Mesothelial cell of epicardium (in vitro differentiated cells): Measurements from ENCODE around the gene TUSC2. TPM values are rescaled to one million over a fixed set of nuclear protein-coding genes. Genes with fewer than 3 reads are reported as not detected.

Experiments
- DNase-seq, 2 experiments: peaks; one replicate each; pipeline ENCODE4 v3.0.0; 2021; ENCODE audit warnings: low spot score in 2 of 2; ENCODE audit not compliant: unreplicated experiment in 2 of 2
- H3K27ac Mint-ChIP-seq: 2 replicates; pipeline ENCODE4 v1.8.0; 2021; ENCODE audit warnings: mixed read lengths
- H3K27me3 Mint-ChIP-seq: 2 replicates; pipeline ENCODE4 v1.8.0; 2021; ENCODE audit warnings: low read depth, mixed read lengths
- H3K36me3 Mint-ChIP-seq: 2 replicates; pipeline ENCODE4 v1.8.0; 2021; ENCODE audit warnings: mixed read lengths
- H3K4me1 Mint-ChIP-seq: 2 replicates; pipeline ENCODE4 v1.8.0; 2021; ENCODE audit warnings: mixed read lengths
- H3K4me3 Mint-ChIP-seq: 2 replicates; pipeline ENCODE4 v1.8.0; 2021; ENCODE audit warnings: mild to moderate bottlenecking, moderate library complexity, mixed read lengths
- H3K9me3 Mint-ChIP-seq: 2 replicates; pipeline ENCODE4 v1.8.0; 2021; ENCODE audit warnings: mixed read lengths
- CTCF ChIP-seq: fragments of 200-600 bp; sonication (generic); IDR thresholded peaks from one replicate; pipeline ENCODE4 v1.5.0; 2021; ENCODE audit warnings: antibody characterized with exemption; ENCODE audit not compliant: unreplicated experiment
- total RNA-seq: library from RNA; stranded (reverse); gene quantifications from 3 replicates; pipeline ENCODE4 v1.2.1, GENCODE V29; 2021

TUSC2 gene
- total RNA-seq, 1 donor from 2014 or later, result 19.8 TPM

- DNase-seq, result no peak
- H3K27ac Mint-ChIP-seq, result no peak overlapping the region
- H3K4me1 Mint-ChIP-seq, result no peaks in the 10 kb centered on the region
- no peak overlapping the region for H3K4me3 Mint-ChIP-seq
- H3K9me3 Mint-ChIP-seq, result no peaks in the 10 kb centered on the region
- no peak for TF ChIP-seq CTCF
- H3K36me3 Mint-ChIP-seq, result peaks cover 9% of the 10 kb centered on the region
- peaks cover 17% of the 10 kb centered on the region for H3K27me3 Mint-ChIP-seq
Observed at GRCh38 chr3:50279255-50280016, 48.6 kb downstream of the TUSC2 start.

GRCh38 chr3:50278880-50279224 is 49.2 kb downstream of the TUSC2 start, which contains the start of gene LSMEM2:
Gene LSMEM2 (plus strand): TSS chr3:50279087. CDS start chr3:50279114, 27 bp downstream.
- peaks cover 23% of the 10 kb centered on the region for H3K27me3 Mint-ChIP-seq
- no peaks in the 10 kb centered on the region for H3K9me3 Mint-ChIP-seq
- no peak for TF ChIP-seq CTCF
- H3K36me3 Mint-ChIP-seq, result peaks cover 13% of the 10 kb centered on the region
- H3K4me1 Mint-ChIP-seq, result peaks cover 4% of the 10 kb centered on the region
- H3K27ac Mint-ChIP-seq, result no peak within 1 kb of the TSS
- H3K4me3 Mint-ChIP-seq, result no peak within 1 kb of the TSS
- DNase-seq, result no peak

GRCh38 chr3:50278123-50278879 is 49.7 kb downstream of the TUSC2 start:
- H3K4me1 Mint-ChIP-seq, result peaks cover 5% of the 10 kb centered on the region
- H3K27ac Mint-ChIP-seq, result no peak overlapping the region
- TF ChIP-seq CTCF, result no peak
- peaks cover 25% of the 10 kb centered on the region for H3K27me3 Mint-ChIP-seq
- H3K36me3 Mint-ChIP-seq, result peaks cover 13% of the 10 kb centered on the region
- H3K4me3 Mint-ChIP-seq, result no peak overlapping the region
- no peak for DNase-seq
- H3K9me3 Mint-ChIP-seq, result no peaks in the 10 kb centered on the region

- H3K4me1 Mint-ChIP-seq, result peaks cover 13% of the 10 kb centered on the region
- DNase-seq, result no peak
- peaks cover 15% of the 10 kb centered on the region for H3K36me3 Mint-ChIP-seq
- no peak for TF ChIP-seq CTCF
- H3K27ac Mint-ChIP-seq, result no peak overlapping the region
- H3K4me3 Mint-ChIP-seq, result no peak overlapping the region
- peaks cover 29% of the 10 kb centered on the region for H3K27me3 Mint-ChIP-seq
- no peaks in the 10 kb centered on the region for H3K9me3 Mint-ChIP-seq
Observed at GRCh38 chr3:50276762-50277101, 51.3 kb downstream of the TUSC2 start.

- peaks cover 15% of the 10 kb centered on the region for H3K36me3 Mint-ChIP-seq
- DNase-seq, result no peak
- no peak for TF ChIP-seq CTCF
- H3K27me3 Mint-ChIP-seq, result peaks cover 29% of the 10 kb centered on the region
- H3K4me3 Mint-ChIP-seq, result no peak overlapping the region
- H3K27ac Mint-ChIP-seq, result no peak overlapping the region
- H3K4me1 Mint-ChIP-seq, result peaks cover 19% of the 10 kb centered on the region
- no peaks in the 10 kb centered on the region for H3K9me3 Mint-ChIP-seq
Observed at GRCh38 chr3:50275996-50276761, 51.8 kb downstream of the TUSC2 start.
